B cell (primary cell): ENCODE results near the gene DUSP5. TPM values are rescaled to one million over a fixed set of nuclear protein-coding genes. Genes with fewer than 3 reads are reported as not detected.

Source experiments
- ATAC-seq: fragments of 200-7000 bp; cut with Tn5 transposase; one replicate; pipeline ENCODE4 v1.10.0; 2021; ENCODE audit warnings: low read depth, mild to moderate bottlenecking, moderate number of reproducible peaks, moderate library complexity
- CTCF ChIA-PET: fragments of 350-600 bp; sonication (Branson Sonifier 250); formaldehyde crosslinking; loops from one replicate; lab custom pipeline; 2021; ENCODE audit warnings: antibody characterized with exemption, inconsistent platforms; lab: Charles Lee
- POLR2A ChIA-PET: fragments of 350-600 bp; sonication (Branson Sonifier 250); formaldehyde crosslinking; loops from one replicate; lab custom pipeline; 2021; ENCODE audit warnings: antibody characterized with exemption; lab: Charles Lee
- DNase-seq: peaks from one replicate; pipeline ENCODE4 v3.0.0; 2013
- H2AFZ ChIP-seq: 2 replicates; pipeline ENCODE4 v1.6.1; 2012; ENCODE audit warnings: mild to moderate bottlenecking, low read depth, low read length; ENCODE audit not compliant: insufficient read depth, poor library complexity, severe bottlenecking
- H3K27ac ChIP-seq, 2 donors: 1 replicate in 1 of 2; 2 replicates in 1 of 2; pipeline ENCODE4 v1.5.1; 2012 to 2013; ENCODE audit warnings: low read length in 2 of 2, mild to moderate bottlenecking in 2 of 2, moderate library complexity in 1 of 2
- H3K27me3 ChIP-seq, 4 experiments: fragments of 200-600 bp in 1 of 4; sonication (generic) in 1 of 4; replicated peaks in 1 of 4; 1 replicate in 2 of 4; 2 replicates in 2 of 4; pipeline versions ENCODE4 v1.6.1 to v1.7.0; 2013 to 2016; ENCODE audit warnings: low read length in 3 of 4, mild to moderate bottlenecking in 2 of 4, mixed read lengths in 1 of 4, moderate library complexity in 1 of 4; ENCODE audit not compliant: insufficient read depth in 4 of 4, control insufficient read depth in 3 of 4; ENCODE audit errors: control extremely low read depth in 1 of 4
- H3K36me3 ChIP-seq, 2 experiments: replicated peaks in 1 of 2; 1 replicate in 1 of 2; 2 replicates in 1 of 2; pipeline versions ENCODE4 v1.6.1 to v1.7.1; 2013; ENCODE audit warnings: low read length in 1 of 2; ENCODE audit not compliant: insufficient read depth in 2 of 2, control insufficient read depth in 1 of 2; ENCODE audit errors: control extremely low read depth in 1 of 2, extremely low read depth in 1 of 2
- H3K4me1 ChIP-seq, 2 donors: fragments of 200-600 bp in 1 of 2; sonication (generic) in 1 of 2; 1 replicate in 1 of 2; 2 replicates in 1 of 2; pipeline versions ENCODE4 v1.5.1 to v1.6.1; 2013 to 2017; ENCODE audit warnings: low read length in 2 of 2; ENCODE audit not compliant: control insufficient read depth in 2 of 2, insufficient read depth in 2 of 2
- H3K4me2 ChIP-seq: replicated peaks from 2 replicates; pipeline ENCODE3; 2012; ENCODE audit warnings: mild to moderate bottlenecking, low read depth, low read length; ENCODE audit not compliant: poor library complexity, severe bottlenecking
- H3K4me3 ChIP-seq, 5 experiments: fragments of 200-600 bp in 1 of 5; sonication (generic) in 1 of 5; 1 replicate in 3 of 5; 2 replicates in 2 of 5; pipeline versions ENCODE4 v1.5.1 to v1.7.0; 2011 to 2016; ENCODE audit warnings: low read length in 4 of 5, mild to moderate bottlenecking in 4 of 5, low read depth in 2 of 5, control low read depth in 1 of 5, moderate library complexity in 1 of 5; ENCODE audit not compliant: insufficient read depth in 1 of 5; ENCODE audit errors: control extremely low read depth in 1 of 5, extremely low read depth in 1 of 5
- H3K79me2 ChIP-seq: fragments of 200-600 bp; sonication (generic); one replicate; pipeline ENCODE4 v1.6.0; 2016; ENCODE audit warnings: low read length; ENCODE audit not compliant: control insufficient read depth, insufficient read depth
- H3K9ac ChIP-seq: fragments of 200-600 bp; sonication (generic); 2 replicates; pipeline ENCODE4 v1.6.1; 2017; ENCODE audit warnings: mild to moderate bottlenecking, low read length, moderate library complexity
- H3K9me3 ChIP-seq, 3 donors: one replicate each; pipeline versions ENCODE4 v1.6.1 to v1.7.1; 2013; ENCODE audit warnings: low read length in 2 of 3; ENCODE audit not compliant: control insufficient read depth in 2 of 3, insufficient read depth in 1 of 3; ENCODE audit errors: control extremely low read depth in 1 of 3
- H4K20me1 ChIP-seq: 2 replicates; pipeline ENCODE4 v1.6.0; 2012; ENCODE audit warnings: mild to moderate bottlenecking, low read length; ENCODE audit not compliant: insufficient read depth, control insufficient read depth, poor library complexity, severe bottlenecking
- H3K27ac Mint-ChIP-seq: one replicate; pipeline ENCODE4 v1.8.0; 2021; ENCODE audit warnings: mixed read lengths
- H3K27me3 Mint-ChIP-seq: one replicate; pipeline ENCODE4 v1.8.0; 2021; ENCODE audit warnings: mixed read lengths
- H3K4me1 Mint-ChIP-seq: one replicate; pipeline ENCODE4 v1.8.0; 2021; ENCODE audit warnings: mixed read lengths
- H3K4me3 Mint-ChIP-seq: one replicate; pipeline ENCODE4 v1.8.0; 2021; ENCODE audit warnings: mixed read lengths
- H3K9me3 Mint-ChIP-seq: one replicate; pipeline ENCODE4 v1.8.0; 2022; ENCODE audit warnings: mixed read lengths; ENCODE audit not compliant: insufficient read depth
- EZH2 ChIP-seq: IDR thresholded peaks from 2 replicates; pipeline ENCODE4 v1.6.1; 2012; ENCODE audit warnings: borderline replicate concordance, low read depth, mild to moderate bottlenecking, moderate library complexity, low read length; ENCODE audit not compliant: insufficient read depth, poor library complexity, severe bottlenecking
- WGBS: methylation state at CpG from one replicate; pipeline ENCODE4 v1.1.5; 2013; ENCODE audit warnings: missing lambda C conversion rate; ENCODE audit not compliant: insufficient coverage; 5-methylcytosine and 5-hydroxymethylcytosine counted together
- intact Hi-C: fragments of 100-400 bp; cut with micrococcal nuclease; formaldehyde crosslinking; loops from one replicate; pipeline ENCODE4 v1.10.0; 2022
- polyA plus RNA-seq: library from polyadenylated mRNA; depleted of rRNA; stranded (reverse); fragments of >200 nt; gene quantifications from 2 replicates; pipeline ENCODE4 v1.2.3, GENCODE V29; 2012
- total RNA-seq, 2 donors: library from RNA; stranded (reverse); fragments of 120-200 nt in 1 of 2; gene quantifications; 1 replicate in 1 of 2; 2 replicates in 1 of 2; pipeline versions ENCODE4 v1.2.3 to v1.2.4, GENCODE V29; 2013 to 2022
- TF ChIP-seq, protein P1 (sequence below): fragments of 200-600 bp; IDR thresholded peaks from one replicate; pipeline ENCODE4 v1.8.0; 2022; ENCODE audit warnings: antibody characterized with exemption, mild to moderate bottlenecking

DUSP5 gene
- total and polyA plus RNA-seq, 2 donors (not counting 1 experiment from before 2014, with no cell fraction given), result 10.0 to 71.0 TPM

DNA sequence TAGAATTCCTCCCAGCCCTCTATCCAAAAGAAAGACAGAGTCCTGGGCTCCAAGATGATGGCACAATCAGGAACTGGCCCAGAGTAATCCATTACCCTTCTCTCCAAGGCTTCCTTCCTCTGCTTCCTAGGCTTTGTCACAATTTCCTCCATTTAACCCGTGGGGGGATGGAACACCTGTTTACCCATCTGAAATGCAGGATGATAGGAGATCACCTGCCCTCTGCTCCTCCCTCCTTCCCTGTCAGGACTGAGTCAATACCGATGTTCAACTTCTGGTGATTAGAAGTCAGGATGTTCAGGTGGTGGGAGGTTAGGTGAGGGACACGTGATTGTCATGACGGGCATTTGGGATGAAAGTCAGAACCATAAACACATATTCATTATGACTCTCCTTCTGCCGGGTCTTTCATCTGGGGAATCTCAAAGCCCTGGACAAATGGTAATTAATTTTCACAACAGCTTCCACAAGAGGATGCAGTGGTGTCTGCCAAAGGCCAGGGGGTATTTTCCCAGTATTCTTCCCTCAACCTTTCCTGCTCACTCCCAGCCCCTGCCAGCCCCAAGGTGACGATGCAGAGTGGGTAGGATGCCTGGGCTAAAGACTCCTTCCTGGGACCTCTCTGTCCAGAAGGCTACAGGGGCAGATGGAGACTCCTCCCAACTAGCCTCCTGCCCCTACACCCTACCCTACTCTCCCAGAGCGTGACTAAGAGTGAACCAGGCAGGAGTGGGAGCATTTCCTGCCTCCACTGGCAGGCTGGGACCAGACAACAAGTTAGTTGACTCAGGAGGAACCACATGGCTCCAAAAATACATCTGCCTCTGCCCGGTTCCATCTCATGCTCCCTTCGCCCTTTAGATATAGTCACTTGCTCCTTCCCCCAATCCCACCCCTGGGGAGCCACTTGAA lies 27.9 kb downstream of the DUSP5 start:
- no peak overlapping the region for H3K27ac Mint-ChIP-seq
- H3K4me2 ChIP-seq, result no peak overlapping the region
- H3K36me3 ChIP-seq, result no peaks in the 10 kb centered on the region
- no peaks in the 10 kb centered on the region for H4K20me1 ChIP-seq
- H3K4me3 ChIP-seq, result no peak overlapping the region
- TF ChIP-seq, protein P1, sequence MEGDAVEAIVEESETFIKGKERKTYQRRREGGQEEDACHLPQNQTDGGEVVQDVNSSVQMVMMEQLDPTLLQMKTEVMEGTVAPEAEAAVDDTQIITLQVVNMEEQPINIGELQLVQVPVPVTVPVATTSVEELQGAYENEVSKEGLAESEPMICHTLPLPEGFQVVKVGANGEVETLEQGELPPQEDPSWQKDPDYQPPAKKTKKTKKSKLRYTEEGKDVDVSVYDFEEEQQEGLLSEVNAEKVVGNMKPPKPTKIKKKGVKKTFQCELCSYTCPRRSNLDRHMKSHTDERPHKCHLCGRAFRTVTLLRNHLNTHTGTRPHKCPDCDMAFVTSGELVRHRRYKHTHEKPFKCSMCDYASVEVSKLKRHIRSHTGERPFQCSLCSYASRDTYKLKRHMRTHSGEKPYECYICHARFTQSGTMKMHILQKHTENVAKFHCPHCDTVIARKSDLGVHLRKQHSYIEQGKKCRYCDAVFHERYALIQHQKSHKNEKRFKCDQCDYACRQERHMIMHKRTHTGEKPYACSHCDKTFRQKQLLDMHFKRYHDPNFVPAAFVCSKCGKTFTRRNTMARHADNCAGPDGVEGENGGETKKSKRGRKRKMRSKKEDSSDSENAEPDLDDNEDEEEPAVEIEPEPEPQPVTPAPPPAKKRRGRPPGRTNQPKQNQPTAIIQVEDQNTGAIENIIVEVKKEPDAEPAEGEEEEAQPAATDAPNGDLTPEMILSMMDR, result no peak
- no peak for TF ChIP-seq EZH2
- H3K4me3 Mint-ChIP-seq, result no peak overlapping the region
- no peak overlapping the region for H3K9ac ChIP-seq
- H3K4me1 ChIP-seq, result peaks cover 15 to 22% of the 10 kb centered on the region in 2 donors
- H3K9me3 ChIP-seq, result no peaks in the 10 kb centered on the region
- no peaks in the 10 kb centered on the region for H3K9me3 Mint-ChIP-seq
- intact Hi-C loops, result no loop called here
- no peaks in the 10 kb centered on the region for H3K79me2 ChIP-seq
- peaks cover 0 to 4% (median 2%) of the 10 kb centered on the region in 4 experiments for H3K27me3 ChIP-seq
- peaks cover 4% of the 10 kb centered on the region for H3K27me3 Mint-ChIP-seq
- H3K4me1 Mint-ChIP-seq, result peaks cover 20% of the 10 kb centered on the region
- 88% methylated on average over 5 of the region's 9 CpGs for WGBS
- POLR2A ChIA-PET, result no interaction called here
- no peak overlapping the region for H3K27ac ChIP-seq
- ATAC-seq (no peak), DNase-seq (no peak)
- no peak overlapping the region for H2AFZ ChIP-seq
- CTCF ChIA-PET, result no interaction called here

DNA sequence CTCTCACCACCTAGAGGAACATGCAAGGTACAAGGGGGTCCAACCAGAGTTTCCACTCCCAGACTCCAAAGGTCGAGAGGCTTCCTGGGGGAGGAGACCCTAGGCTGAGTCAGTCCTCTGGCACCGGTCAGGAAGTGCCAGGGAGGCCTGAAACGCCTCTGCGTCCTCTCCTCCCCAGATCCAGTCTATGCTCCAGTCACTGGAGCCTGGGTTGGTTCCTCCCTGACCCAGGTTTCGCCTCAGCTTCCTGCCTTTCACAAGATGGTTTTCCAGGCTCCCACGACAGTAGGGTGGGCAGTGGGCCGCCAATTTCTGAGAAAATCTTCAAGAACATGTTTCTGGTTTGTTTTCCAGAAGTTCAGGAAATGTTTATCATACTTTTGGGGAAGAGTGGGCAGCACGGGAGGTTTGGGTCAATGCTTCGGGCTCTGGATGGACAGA lies 30.0 kb downstream of the DUSP5 start:
- H3K79me2 ChIP-seq, result no peaks in the 10 kb centered on the region
- H3K27ac Mint-ChIP-seq, result no peak overlapping the region
- ChIA-PET POLR2A (no interaction called here), CTCF (no interaction called here)
- ATAC-seq (no peak), DNase-seq (no peak)
- intact Hi-C loops, result no loop called here
- no peaks in the 10 kb centered on the region for H3K9me3 ChIP-seq
- peaks cover 0 to 12% (median 4%) of the 10 kb centered on the region in 4 experiments for H3K27me3 ChIP-seq
- no peaks in the 10 kb centered on the region for H3K36me3 ChIP-seq
- H3K4me3 Mint-ChIP-seq, result no peak overlapping the region
- peaks cover 20% of the 10 kb centered on the region for H3K4me1 Mint-ChIP-seq
- H3K4me2 ChIP-seq, result no peak overlapping the region
- WGBS, result 93% methylated on average over 9 of the region's 9 CpGs
- H3K4me1 ChIP-seq, result peaks cover 15 to 22% of the 10 kb centered on the region in 2 donors
- H2AFZ ChIP-seq, result no peak overlapping the region
- H3K27ac ChIP-seq, result no peak overlapping the region
- H3K9ac ChIP-seq, result no peak overlapping the region
- no peaks in the 10 kb centered on the region for H3K9me3 Mint-ChIP-seq
- no peaks in the 10 kb centered on the region for H4K20me1 ChIP-seq
- TF ChIP-seq, protein P1, result no peak
- no peak for TF ChIP-seq EZH2
- peaks cover 4% of the 10 kb centered on the region for H3K27me3 Mint-ChIP-seq
- no peak overlapping the region for H3K4me3 ChIP-seq
